OCI-LY1 (cell line): ENCODE data around the gene HIVEP1.

Experiments used
- H2AFZ ChIP-seq: fragments of 200-600 bp; sonication (generic), shearing (Covaris generic); 2 replicates; pipeline ENCODE4 v1.6.0; 2014; ENCODE audit warnings: antibody characterized with exemption, mild to moderate bottlenecking, low read length
- H3F3A ChIP-seq: fragments of 200-600 bp; sonication (generic), shearing (Covaris generic); 2 replicates; pipeline ENCODE4 v1.6.0; 2014; ENCODE audit warnings: mild to moderate bottlenecking, antibody characterized with exemption, low read length, moderate library complexity; ENCODE audit not compliant: insufficient read depth
- H3K27ac ChIP-seq: fragments of 200-600 bp; sonication (generic); 2 replicates; pipeline ENCODE4 v1.5.1; 2014; ENCODE audit warnings: low read length, mixed run types, mild to moderate bottlenecking, low read depth; ENCODE audit not compliant: poor library complexity, severe bottlenecking
- H3K27me3 ChIP-seq: fragments of 200-600 bp; sonication (generic); 2 replicates; pipeline ENCODE4 v1.6.0; 2014; ENCODE audit warnings: antibody characterized with exemption, mild to moderate bottlenecking, low read length, moderate library complexity; ENCODE audit not compliant: insufficient read depth
- H3K36me3 ChIP-seq: fragments of 200-600 bp; sonication (generic); 2 replicates; pipeline ENCODE4 v1.6.1; 2014; ENCODE audit warnings: mild to moderate bottlenecking, antibody characterized with exemption, low read length, moderate library complexity, mixed read lengths; ENCODE audit not compliant: insufficient read depth
- H3K4me1 ChIP-seq: fragments of 200-600 bp; sonication (generic); 2 replicates; pipeline ENCODE4 v1.5.1; 2014; ENCODE audit warnings: mild to moderate bottlenecking, low read length, moderate library complexity; ENCODE audit not compliant: insufficient read depth, severe bottlenecking
- H3K4me2 ChIP-seq: fragments of 200-600 bp; sonication (generic), shearing (Covaris generic); 2 replicates; pipeline ENCODE4 v1.6.1; 2014; ENCODE audit warnings: low read length
- H3K4me3 ChIP-seq: fragments of 200-600 bp; sonication (generic); 2 replicates; pipeline ENCODE4 v1.5.1; 2014; ENCODE audit warnings: low read length, low read depth, mild to moderate bottlenecking, mixed read lengths; ENCODE audit not compliant: poor library complexity, severe bottlenecking
- H3K79me2 ChIP-seq: fragments of 200-600 bp; shearing (Covaris generic); 2 replicates; pipeline ENCODE4 v1.6.1; 2016; ENCODE audit warnings: mixed run types, low read length, mixed read lengths; ENCODE audit not compliant: insufficient read depth
- H3K9ac ChIP-seq: fragments of 200-600 bp; sonication (generic), shearing (Covaris generic); 2 replicates; pipeline ENCODE4 v1.6.1; 2014; ENCODE audit warnings: mild to moderate bottlenecking, low read length, mixed read lengths
- H3K9me2 ChIP-seq: fragments of 200-600 bp; sonication (generic), shearing (Covaris generic); 2 replicates; pipeline ENCODE4 v1.6.1; 2014; ENCODE audit warnings: low read depth, mild to moderate bottlenecking, low read length, mixed read lengths
- H3K9me3 ChIP-seq: fragments of 200-600 bp; shearing (Covaris generic); 2 replicates; pipeline ENCODE4 v1.6.1; 2014; ENCODE audit warnings: low read length, mixed read lengths
- H4K20me1 ChIP-seq: fragments of 200-600 bp; sonication (generic), shearing (Covaris generic); 2 replicates; pipeline ENCODE4 v1.6.0; 2016; ENCODE audit warnings: mild to moderate bottlenecking, low read length; ENCODE audit not compliant: insufficient read depth
- CTCF ChIP-seq: fragments of 200-600 bp; sonication (generic), shearing (Covaris generic); IDR thresholded peaks from 2 replicates; pipeline ENCODE4 v1.5.1; 2017; ENCODE audit warnings: mild to moderate bottlenecking, antibody characterized with exemption, low read length, moderate library complexity, mixed read lengths
- EZH2 ChIP-seq: fragments of 200-600 bp; sonication (generic), shearing (Covaris generic); IDR thresholded peaks from 2 replicates; pipeline ENCODE4 v1.8.0; 2017; ENCODE audit warnings: borderline replicate concordance, mixed run types, mild to moderate bottlenecking, antibody characterized with exemption, low read length, moderate library complexity, mixed read lengths

Gene HIVEP1

GRCh38 chr6:12068899-12069557 is 56.9 kb downstream of the HIVEP1 start:
- Histone ChIP-seq H3K9me3 (no peaks in the 10 kb centered on the region), H3K27ac (no peak overlapping the region), H3K27me3 (no peaks in the 10 kb centered on the region), H3K4me3 (no peak overlapping the region), H3F3A (peaks cover 4% of the 10 kb centered on the region; the same call in 1 of the 2 replicates), H3K9me2 (no peaks in the 10 kb centered on the region), H2AFZ (no peak overlapping the region), H3K9ac (no peak overlapping the region), H3K4me1 (peaks cover 81% of the 10 kb centered on the region), H3K4me2 (no peak overlapping the region), H3K36me3 (peaks cover 3% of the 10 kb centered on the region; the same call in 1 of the 2 replicates), H4K20me1 (no peaks in the 10 kb centered on the region), H3K79me2 (peaks cover 92% of the 10 kb centered on the region)
- TF ChIP-seq EZH2 (no peak), CTCF (no peak)

- Histone ChIP-seq H3K27me3 (no peaks in the 10 kb centered on the region), H3K9me3 (no peaks in the 10 kb centered on the region), H3K36me3 (peaks cover 3% of the 10 kb centered on the region; the same call in 1 of the 2 replicates), H3K79me2 (peaks cover 93% of the 10 kb centered on the region), H3K27ac (no peak overlapping the region), H3F3A (peaks cover 4% of the 10 kb centered on the region; the same call in 1 of the 2 replicates), H3K9ac (no peak overlapping the region), H3K4me3 (no peak overlapping the region), H4K20me1 (no peaks in the 10 kb centered on the region), H2AFZ (no peak overlapping the region), H3K9me2 (no peaks in the 10 kb centered on the region), H3K4me2 (no peak overlapping the region), H3K4me1 (peaks cover 81% of the 10 kb centered on the region)
- TF ChIP-seq EZH2 (no peak), CTCF (no peak)
Measured at GRCh38 chr6:12069891-12070529, 57.9 kb downstream of the HIVEP1 start.

GRCh38 chr6:12071064-12071615 is 59.0 kb downstream of the HIVEP1 start:
- H3K4me3 ChIP-seq = no peak overlapping the region
- H3K9me2 ChIP-seq = no peaks in the 10 kb centered on the region
- H3K27ac ChIP-seq = peak overlapping the region; percentile 61
- peak overlapping the region; percentile 7; the same call in 1 of the 2 replicates for H3K4me2 ChIP-seq
- H2AFZ ChIP-seq = no peak overlapping the region
- no peaks in the 10 kb centered on the region for H3K27me3 ChIP-seq
- H3F3A ChIP-seq = peaks cover 4% of the 10 kb centered on the region; the same call in 1 of the 2 replicates
- H4K20me1 ChIP-seq = no peaks in the 10 kb centered on the region
- H3K9me3 ChIP-seq = no peaks in the 10 kb centered on the region
- no peak overlapping the region for H3K9ac ChIP-seq
- peaks cover 81% of the 10 kb centered on the region for H3K4me1 ChIP-seq
- no peak for TF ChIP-seq CTCF
- TF ChIP-seq EZH2 = no peak
- H3K79me2 ChIP-seq = peaks cover 95% of the 10 kb centered on the region
- H3K36me3 ChIP-seq = peaks cover 3% of the 10 kb centered on the region; the same call in 1 of the 2 replicates
